SKM-1 (cell line): ENCODE data around the gene BAZ2B.

ENCODE experiments used
- DNase-seq: peaks from one replicate; lab custom pipeline; 2025; ENCODE audit not compliant: unreplicated experiment; lab: John Stamatoyannopoulos, UW

Gene BAZ2B

GRCh38 chr2:159462961-159463360, 153.4 kb downstream of the BAZ2B start:
- no peak for DNase-seq

- DNase-seq = no peak
These were observed 154.1 kb downstream of the BAZ2B start for GRCh38 chr2:159462201-159462785.

GRCh38 chr2:159461076-159461475, 155.3 kb downstream of the BAZ2B start:
- DNase-seq = no peak

DNA sequence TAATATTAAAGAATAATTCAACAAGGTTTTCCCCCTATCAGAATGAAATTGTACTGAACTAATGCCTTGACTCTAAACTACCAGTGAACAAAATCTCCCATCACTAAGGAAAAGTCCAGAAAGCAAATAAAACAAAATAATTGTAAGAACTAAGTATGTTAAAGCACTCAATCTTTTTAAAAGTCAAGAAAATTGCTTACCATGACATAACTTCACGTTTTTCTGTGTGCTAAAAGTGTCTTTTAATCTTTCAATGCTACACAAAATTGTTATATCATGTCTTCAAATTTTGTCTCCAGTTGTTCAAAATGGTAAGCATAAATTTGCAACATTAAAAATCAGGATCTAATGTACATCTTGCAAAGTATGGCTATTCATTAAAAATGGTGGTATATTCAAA, 156.1 kb downstream of the BAZ2B start:
- DNase-seq = no peak

DNA sequence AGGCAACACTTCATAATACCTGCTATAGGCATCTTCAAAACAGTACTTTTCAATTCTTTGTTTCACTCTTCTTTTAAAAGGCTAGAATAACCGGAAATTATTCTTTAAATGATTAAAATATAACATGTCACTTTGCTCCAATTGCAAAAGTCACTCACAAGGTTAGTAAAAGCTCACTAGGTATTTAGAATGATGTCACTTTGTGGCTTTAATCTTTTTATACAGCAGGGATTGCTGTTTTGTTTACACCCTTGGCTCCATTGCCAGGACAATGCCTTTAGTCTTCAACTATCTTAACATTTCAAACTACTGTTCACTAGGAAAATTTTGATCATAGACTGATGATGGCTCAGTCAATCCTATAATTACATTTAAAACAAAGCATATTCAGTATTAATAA, 157.1 kb downstream of the BAZ2B start:
- DNase-seq = no peak

- no peak for DNase-seq
These were observed 158.8 kb downstream of the BAZ2B start for GRCh38 chr2:159457589-159457988.

GRCh38 chr2:159456500-159457426, 159.6 kb downstream of the BAZ2B start:
- no peak for DNase-seq

- DNase-seq = no peak
These were observed 160.9 kb downstream of the BAZ2B start for GRCh38 chr2:159455330-159455918.

DNA sequence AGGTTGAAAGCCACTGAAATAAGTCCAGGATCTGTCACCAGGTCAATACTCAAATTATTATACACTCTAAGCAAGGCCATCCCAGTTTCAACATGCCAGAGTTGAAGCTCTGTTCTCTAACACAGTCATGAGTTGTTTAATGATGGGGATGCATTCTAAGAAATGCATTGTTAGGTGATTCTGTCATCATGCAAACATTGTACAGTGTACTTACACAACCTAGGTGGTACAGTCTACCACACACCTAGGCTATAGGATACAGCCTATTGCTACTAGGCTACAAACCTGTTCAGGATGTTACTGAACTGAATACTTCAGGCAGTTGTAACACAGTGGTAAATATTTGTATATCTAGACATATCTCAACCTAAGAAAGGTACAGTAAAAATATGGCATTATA, 162.2 kb downstream of the BAZ2B start:
- no peak for DNase-seq

DNA sequence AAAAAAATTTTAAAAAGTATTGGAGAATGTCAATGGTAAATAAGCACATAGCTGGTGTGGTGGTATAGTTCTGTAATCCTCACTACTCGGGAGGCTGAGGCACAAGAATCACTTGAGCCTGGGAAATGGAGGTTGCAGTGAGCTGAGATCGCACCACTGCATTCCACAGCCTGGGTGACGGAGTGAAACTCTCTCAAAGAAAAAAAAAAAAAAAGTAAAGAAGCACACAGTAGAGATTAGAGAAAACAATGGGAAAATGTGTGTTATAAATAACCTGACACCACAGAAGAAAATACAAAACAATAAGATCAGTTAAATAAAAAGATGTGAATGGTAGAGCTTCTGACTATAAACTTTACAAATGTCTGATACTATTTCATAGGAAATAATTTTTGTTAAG, 166.2 kb downstream of the BAZ2B start:
- DNase-seq = no peak

DNA sequence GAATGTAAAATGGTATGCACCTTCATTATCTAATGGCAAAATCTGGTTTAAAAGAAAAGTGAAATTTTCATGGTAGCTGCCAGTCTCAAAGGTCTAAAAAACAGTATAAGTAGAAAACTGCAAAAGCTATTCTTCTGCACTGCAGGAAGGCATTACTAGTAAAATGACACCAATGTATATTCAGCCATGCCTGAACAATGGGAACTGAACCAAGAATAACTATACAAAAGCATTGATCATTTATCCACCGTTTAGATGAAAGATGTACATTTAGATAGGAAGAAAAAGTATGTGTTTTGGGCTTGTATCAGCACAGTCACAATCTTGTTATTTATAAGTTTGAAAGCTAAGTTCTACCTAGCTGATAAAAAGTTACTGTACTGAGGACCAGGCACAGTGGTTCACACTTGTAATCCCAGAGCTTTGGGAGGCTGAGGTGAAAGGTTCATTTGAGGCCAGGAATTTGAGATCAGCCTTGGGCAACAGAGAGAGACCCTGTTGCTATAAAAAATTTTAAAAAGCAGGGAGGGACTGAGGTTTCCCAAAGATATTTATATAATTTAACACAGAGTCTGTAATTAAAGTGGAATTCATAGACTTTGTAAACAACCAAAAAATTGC, 166.7 kb downstream of the BAZ2B start:
- DNase-seq = no peak

GRCh38 chr2:159446817-159447216, 169.5 kb downstream of the BAZ2B start:
- no peak for DNase-seq

- DNase-seq = no peak
These were observed 170.1 kb downstream of the BAZ2B start for GRCh38 chr2:159446201-159446600.

- no peak for DNase-seq
These were observed 171.0 kb downstream of the BAZ2B start for GRCh38 chr2:159445307-159445706.

- DNase-seq = no peak
These were observed 171.6 kb downstream of the BAZ2B start for GRCh38 chr2:159444754-159445153.

GRCh38 chr2:159442159-159442852, 174.0 kb downstream of the BAZ2B start:
- no peak for DNase-seq

GRCh38 chr2:159441182-159441581, 175.2 kb downstream of the BAZ2B start:
- DNase-seq = no peak

GRCh38 chr2:159439421-159439820, 176.9 kb downstream of the BAZ2B start:
- DNase-seq = no peak

DNA sequence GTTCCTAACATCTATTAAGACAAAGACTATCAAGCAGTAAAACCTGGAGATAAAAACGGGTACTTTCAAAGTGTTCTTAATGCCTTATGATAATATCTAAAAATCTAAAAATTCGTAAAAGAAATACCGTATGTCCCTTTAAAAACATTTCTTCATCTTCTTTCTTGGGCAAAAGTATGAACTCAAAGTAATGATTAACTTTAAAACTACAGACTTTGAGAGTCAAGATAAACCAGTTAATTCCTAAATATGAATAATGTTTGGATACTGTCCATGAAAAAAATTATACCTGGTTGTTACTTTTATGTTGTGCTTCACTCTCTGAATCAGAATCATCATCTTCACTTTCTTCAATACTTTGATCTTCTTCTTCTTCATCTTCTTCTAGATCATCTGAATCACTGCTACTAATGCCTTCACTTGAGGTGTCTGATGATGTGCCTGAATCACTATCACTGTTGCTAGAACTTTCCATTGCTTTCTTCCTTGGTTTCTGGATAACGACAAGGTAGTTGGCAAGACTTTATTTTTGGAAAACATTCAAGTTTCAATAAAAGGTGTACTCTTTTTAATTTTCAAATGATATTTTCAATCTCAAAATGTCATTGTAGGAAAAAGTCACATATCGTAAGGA, 177.5 kb downstream of the BAZ2B start:
- DNase-seq = no peak

GRCh38 chr2:159438284-159438683, 178.1 kb downstream of the BAZ2B start:
- no peak for DNase-seq

- DNase-seq = no peak
These were observed 183.7 kb downstream of the BAZ2B start for GRCh38 chr2:159432610-159433009.
